ENCODE data around the gene TBPL1. TPM values are rescaled to one million over a fixed set of nuclear protein-coding genes. Genes with fewer than 3 reads are reported as not detected.

The TBPL1 gene
- total RNA-seq, 2 donors from 2014 or later = 27.7 to 30.8 TPM

DNA sequence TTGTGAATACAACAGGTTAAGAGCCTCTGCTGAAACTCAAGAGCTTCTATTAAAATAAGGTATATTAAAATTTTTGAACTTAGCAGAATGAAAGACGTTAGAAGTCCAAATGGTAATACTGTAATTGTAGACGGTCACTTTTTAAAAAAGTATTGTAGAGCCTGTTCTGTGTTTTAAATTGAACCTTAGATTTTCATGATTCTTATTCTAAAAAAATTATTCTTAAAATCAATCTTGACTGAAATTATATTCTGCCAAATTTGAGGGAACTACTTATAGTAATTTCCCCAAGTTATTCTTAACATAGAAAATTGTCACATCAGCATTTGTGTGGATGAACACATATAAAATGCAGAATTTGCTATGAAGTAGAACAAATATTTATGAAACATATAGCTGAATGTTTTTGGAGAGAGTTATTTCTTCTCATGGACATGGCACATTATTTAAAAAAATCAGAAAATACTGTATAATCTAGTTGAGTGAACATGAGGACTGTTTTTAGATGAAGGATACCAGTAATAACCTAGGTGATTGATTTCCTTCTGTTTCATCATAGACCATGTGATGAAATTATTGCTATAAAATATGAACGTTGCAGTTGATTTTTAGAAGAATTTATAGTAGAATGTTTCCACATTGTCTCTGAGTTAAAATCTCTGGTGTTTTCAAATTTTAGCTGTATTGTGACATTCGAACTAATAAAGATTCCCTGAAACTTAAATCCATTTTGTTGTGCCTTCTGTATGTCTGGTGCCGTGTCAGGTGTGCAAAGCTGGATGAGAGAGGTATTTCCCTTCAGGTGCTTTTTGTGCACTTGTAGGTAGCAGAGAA lies 2.8 kb downstream of the TBPL1 start:
- WGBS = 82% methylated on average over 5 of the region's 5 CpGs
- no peaks in the 10 kb centered on the region for H3K36me3 ChIP-seq
- no peaks in the 10 kb centered on the region for H3K9me3 ChIP-seq
- no peak overlapping the region for H3K4me3 ChIP-seq
- DNase-seq (ENCODE audit: low spot score) = no peak
- H3K27me3 ChIP-seq (replicated peaks; ENCODE audit: insufficient read depth) = no peaks in the 10 kb centered on the region
- TF ChIP-seq POLR2AphosphoS5 (IDR thresholded peaks at IDR 0.05) = no peak
- TF ChIP-seq, protein P1, sequence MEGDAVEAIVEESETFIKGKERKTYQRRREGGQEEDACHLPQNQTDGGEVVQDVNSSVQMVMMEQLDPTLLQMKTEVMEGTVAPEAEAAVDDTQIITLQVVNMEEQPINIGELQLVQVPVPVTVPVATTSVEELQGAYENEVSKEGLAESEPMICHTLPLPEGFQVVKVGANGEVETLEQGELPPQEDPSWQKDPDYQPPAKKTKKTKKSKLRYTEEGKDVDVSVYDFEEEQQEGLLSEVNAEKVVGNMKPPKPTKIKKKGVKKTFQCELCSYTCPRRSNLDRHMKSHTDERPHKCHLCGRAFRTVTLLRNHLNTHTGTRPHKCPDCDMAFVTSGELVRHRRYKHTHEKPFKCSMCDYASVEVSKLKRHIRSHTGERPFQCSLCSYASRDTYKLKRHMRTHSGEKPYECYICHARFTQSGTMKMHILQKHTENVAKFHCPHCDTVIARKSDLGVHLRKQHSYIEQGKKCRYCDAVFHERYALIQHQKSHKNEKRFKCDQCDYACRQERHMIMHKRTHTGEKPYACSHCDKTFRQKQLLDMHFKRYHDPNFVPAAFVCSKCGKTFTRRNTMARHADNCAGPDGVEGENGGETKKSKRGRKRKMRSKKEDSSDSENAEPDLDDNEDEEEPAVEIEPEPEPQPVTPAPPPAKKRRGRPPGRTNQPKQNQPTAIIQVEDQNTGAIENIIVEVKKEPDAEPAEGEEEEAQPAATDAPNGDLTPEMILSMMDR (IDR thresholded peaks at IDR 0.05) = no peak
- intact Hi-C loops (cut with DNase I) = no loop called here
- H3K27ac ChIP-seq = no peak overlapping the region
- peaks cover 2% of the 10 kb centered on the region for H3K4me1 ChIP-seq (replicated peaks)

DNA sequence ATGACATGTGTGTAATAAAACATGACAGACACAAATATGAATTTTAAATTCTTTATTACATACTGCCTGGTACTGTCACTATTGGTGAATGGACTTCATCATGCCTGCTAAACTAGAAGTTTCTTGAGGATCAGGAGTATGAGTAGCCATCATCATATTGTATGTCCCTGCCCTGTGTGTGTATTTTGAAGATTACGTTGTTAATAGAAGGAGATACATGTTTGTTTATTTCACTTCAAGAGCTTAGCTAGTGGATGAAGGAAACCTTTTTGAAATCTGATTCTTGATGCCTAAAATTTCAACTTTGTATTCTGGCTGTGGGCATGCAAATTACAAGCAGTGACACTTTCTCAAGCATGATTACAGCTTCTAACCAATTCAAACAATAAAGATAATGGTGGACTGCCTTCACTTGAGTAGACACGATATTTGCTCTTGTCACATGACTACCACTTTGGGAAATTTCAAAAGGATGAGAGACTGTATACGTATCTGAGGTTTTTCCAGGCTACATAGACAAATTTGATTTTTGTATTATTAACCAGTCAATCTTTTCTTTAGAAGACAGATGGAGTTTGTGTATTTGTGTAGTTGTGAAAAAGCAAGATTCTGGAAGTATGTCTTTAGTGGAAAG lies 3.5 kb downstream of the TBPL1 start:
- no peaks in the 10 kb centered on the region for H3K9me3 ChIP-seq
- H3K27me3 ChIP-seq (replicated peaks; ENCODE audit: insufficient read depth) = no peaks in the 10 kb centered on the region
- intact Hi-C loops (cut with DNase I) = no loop called here
- H3K27ac ChIP-seq = no peak overlapping the region
- H3K36me3 ChIP-seq = no peaks in the 10 kb centered on the region
- TF ChIP-seq, protein P1 (IDR thresholded peaks at IDR 0.05) = no peak
- TF ChIP-seq POLR2AphosphoS5 (IDR thresholded peaks at IDR 0.05) = no peak
- TF ChIP-seq POLR2A (IDR thresholded peaks at IDR 0.05) = no peak
- 86% methylated on average over 3 of the region's 3 CpGs for WGBS
- no peak overlapping the region for H3K4me3 ChIP-seq
- DNase-seq (ENCODE audit: low spot score) = no peak
- peaks cover 2% of the 10 kb centered on the region for H3K4me1 ChIP-seq (replicated peaks)

DNA sequence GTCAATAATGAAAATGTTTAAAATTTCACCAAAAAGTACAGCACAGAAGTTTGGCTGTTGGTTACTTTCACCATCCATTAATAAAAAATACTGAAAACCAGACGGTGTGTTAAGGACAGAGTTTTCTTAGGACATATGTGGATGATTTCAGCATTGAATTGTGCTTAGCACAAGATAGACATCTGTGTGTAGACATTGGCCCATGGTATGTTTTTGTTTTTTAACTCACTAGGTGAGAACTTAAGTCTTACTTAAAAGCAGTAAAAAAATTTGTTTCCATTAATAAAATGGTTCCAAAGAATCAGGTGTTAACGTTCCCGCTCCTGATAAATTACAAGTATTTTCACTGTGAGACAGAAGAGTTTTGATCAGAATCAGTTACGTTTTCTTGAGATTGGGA lies 4.2 kb downstream of the TBPL1 start:
- no peaks in the 10 kb centered on the region for H3K36me3 ChIP-seq
- H3K4me3 ChIP-seq = no peak overlapping the region
- no peak for DNase-seq (ENCODE audit: low spot score)
- TF ChIP-seq, protein P1 (IDR thresholded peaks at IDR 0.05) = no peak
- TF ChIP-seq POLR2A (IDR thresholded peaks at IDR 0.05) (no peak), POLR2AphosphoS5 (IDR thresholded peaks at IDR 0.05) (no peak)
- intact Hi-C loops (cut with DNase I) = no loop called here
- no peaks in the 10 kb centered on the region for H3K9me3 ChIP-seq
- H3K4me1 ChIP-seq (replicated peaks) = peaks cover 2% of the 10 kb centered on the region
- 81% methylated on average over 4 of the region's 4 CpGs for WGBS
- no peak overlapping the region for H3K27ac ChIP-seq
- H3K27me3 ChIP-seq (replicated peaks; ENCODE audit: insufficient read depth) = no peaks in the 10 kb centered on the region

DNA sequence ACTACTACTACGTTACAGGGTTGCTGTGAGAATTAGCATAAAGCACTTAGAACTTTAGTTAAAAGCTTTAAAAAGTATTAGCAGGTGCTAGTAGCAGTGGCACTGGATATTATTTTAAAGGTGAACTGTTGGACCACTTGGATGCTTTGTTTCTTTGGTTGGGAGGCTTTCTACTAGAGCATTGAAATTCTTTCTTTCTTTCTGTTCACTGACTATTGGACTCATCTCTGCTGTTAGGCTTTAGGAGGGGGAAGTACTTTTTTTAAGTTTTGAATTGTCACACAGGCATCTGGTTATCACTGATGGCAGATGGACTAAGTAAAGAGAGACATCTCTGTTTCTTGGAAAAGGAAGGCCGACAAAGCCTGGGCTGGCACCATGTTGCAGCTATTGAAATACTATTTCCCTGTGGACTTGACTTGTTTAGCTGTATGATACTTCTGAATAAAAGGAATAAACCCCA lies 4.8 kb downstream of the TBPL1 start:
- Histone ChIP-seq H3K27me3 (replicated peaks; ENCODE audit: insufficient read depth) (no peaks in the 10 kb centered on the region), H3K4me3 (no peak overlapping the region), H3K4me1 (replicated peaks) (peaks cover 3% of the 10 kb centered on the region), H3K9me3 (no peaks in the 10 kb centered on the region), H3K27ac (no peak overlapping the region), H3K36me3 (no peaks in the 10 kb centered on the region)
- no peak for TF ChIP-seq POLR2A (IDR thresholded peaks at IDR 0.05)
- TF ChIP-seq, protein P1 (IDR thresholded peaks at IDR 0.05) = no peak
- no peak for TF ChIP-seq POLR2AphosphoS5 (IDR thresholded peaks at IDR 0.05)
- 84% methylated on average over 2 of the region's 2 CpGs for WGBS
- intact Hi-C loops (cut with DNase I) = no loop called here
- no peak for DNase-seq (ENCODE audit: low spot score)

Data from prostate gland (tissue), 2 donors.